Smooth muscle cell (in vitro differentiated cells): ENCODE results near the gene MNAT1. TPM values are rescaled to one million over a fixed set of nuclear protein-coding genes. Genes with fewer than 3 reads are reported as not detected.

Source experiments
- DNase-seq: peaks from one replicate; lab custom pipeline; 2025; ENCODE audit not compliant: unreplicated experiment; lab: John Stamatoyannopoulos, UW
- H2AFZ ChIP-seq: fragments of 200-600 bp; sonication (generic); 2 replicates; pipeline ENCODE4 v1.6.0; 2016; ENCODE audit warnings: antibody characterized with exemption, low read depth, mild to moderate bottlenecking
- H3F3A ChIP-seq: fragments of 200-600 bp; sonication (generic); 2 replicates; pipeline ENCODE4 v1.6.0; 2017; ENCODE audit warnings: antibody characterized with exemption, low read depth
- H3K27ac ChIP-seq: fragments of 200-600 bp; sonication (generic); 2 replicates; pipeline ENCODE4 v1.5.1; 2016; ENCODE audit warnings: low read depth, mild to moderate bottlenecking
- H3K27me3 ChIP-seq: fragments of 200-600 bp; sonication (generic); 2 replicates; pipeline ENCODE4 v1.6.1; 2016; ENCODE audit warnings: low read depth, mild to moderate bottlenecking
- H3K36me3 ChIP-seq: fragments of 200-600 bp; sonication (generic); 2 replicates; pipeline ENCODE4 v1.5.1; 2016; ENCODE audit warnings: low read depth
- H3K4me1 ChIP-seq: fragments of 200-600 bp; sonication (generic); 2 replicates; pipeline ENCODE4 v1.5.1; 2016; ENCODE audit warnings: low read depth
- H3K4me2 ChIP-seq: fragments of 200-600 bp; sonication (generic); 2 replicates; pipeline ENCODE4 v1.6.0; 2016; ENCODE audit warnings: mild to moderate bottlenecking
- H3K4me3 ChIP-seq: fragments of 200-600 bp; sonication (generic); 2 replicates; pipeline ENCODE4 v1.5.1; 2016; ENCODE audit warnings: mild to moderate bottlenecking
- H3K79me2 ChIP-seq: fragments of 200-600 bp; sonication (generic); 2 replicates; pipeline ENCODE4 v1.6.0; 2016; ENCODE audit warnings: low read depth, mild to moderate bottlenecking
- H3K9ac ChIP-seq: fragments of 200-600 bp; sonication (generic); 2 replicates; pipeline ENCODE4 v1.6.0; 2016; ENCODE audit warnings: low read depth
- H3K9me3 ChIP-seq: fragments of 200-600 bp; sonication (generic); replicated peaks from 2 replicates; pipeline ENCODE4 v1.5.1; 2016; ENCODE audit warnings: low read depth
- H4K20me1 ChIP-seq: fragments of 200-600 bp; sonication (generic); 2 replicates; pipeline ENCODE4 v1.6.0; 2016; ENCODE audit warnings: low read depth
- CTCF ChIP-seq: fragments of 200-600 bp; sonication (generic); IDR thresholded peaks from 2 replicates; pipeline ENCODE4 v1.5.1; 2017; ENCODE audit warnings: borderline replicate concordance, mild to moderate bottlenecking, antibody characterized with exemption; ENCODE audit not compliant: insufficient read depth, poor library complexity, severe bottlenecking
- WGBS: methylation state at CpG from one replicate; pipeline ENCODE4 v1.1.7; 2016; ENCODE audit warnings: low lambda C conversion rate; 5-methylcytosine and 5-hydroxymethylcytosine counted together
- polyA plus RNA-seq: library from polyadenylated mRNA; unstranded; fragments of >200 nt; fragmentation: Nextera tagmentation; extraction: Ambion mirVana; gene quantifications from 2 replicates; pipeline ENCODE4 v1.2.1, GENCODE V29; 2016
- total RNA-seq: library from RNA; depleted of rRNA; stranded (reverse); fragments of >200 nt; gene quantifications from 2 replicates; pipeline ENCODE4 v1.2.3, GENCODE V29; 2014

Gene MNAT1
- total and polyA plus RNA-seq, 2 experiments from 2014 or later, result 28.1 to 62.7 TPM

- Histone ChIP-seq H3K4me2 (no peak overlapping the region), H3F3A (no peaks in the 10 kb centered on the region), H3K27ac (no peak overlapping the region), H3K9me3 (no peaks in the 10 kb centered on the region), H3K79me2 (no peaks in the 10 kb centered on the region), H3K4me1 (no peaks in the 10 kb centered on the region), H2AFZ (no peak overlapping the region), H4K20me1 (peaks cover 2% of the 10 kb centered on the region), H3K4me3 (no peak overlapping the region), H3K9ac (no peak overlapping the region), H3K27me3 (no peaks in the 10 kb centered on the region), H3K36me3 (no peaks in the 10 kb centered on the region)
- WGBS, result 96% methylated on average over 3 of the region's 3 CpGs
- no peak for DNase-seq
- no peak for TF ChIP-seq CTCF
Observed at GRCh38 chr14:60807971-60808370, 73.4 kb downstream of the MNAT1 start.

GRCh38 chr14:60812987-60813386 is 78.4 kb downstream of the MNAT1 start:
- Histone ChIP-seq H3F3A (no peaks in the 10 kb centered on the region), H3K27ac (no peak overlapping the region)

GRCh38 chr14:60815371-60815770 is 80.8 kb downstream of the MNAT1 start:
- 98% methylated on average over 4 of the region's 4 CpGs for WGBS
- H3K9ac ChIP-seq, result no peak overlapping the region
- no peaks in the 10 kb centered on the region for H4K20me1 ChIP-seq
- H3K9me3 ChIP-seq, result no peaks in the 10 kb centered on the region
- no peaks in the 10 kb centered on the region for H3K79me2 ChIP-seq
- no peak overlapping the region for H2AFZ ChIP-seq
- no peaks in the 10 kb centered on the region for H3F3A ChIP-seq
- H3K4me3 ChIP-seq, result no peak overlapping the region
- no peak overlapping the region for H3K27ac ChIP-seq
- H3K27me3 ChIP-seq, result no peaks in the 10 kb centered on the region
- H3K36me3 ChIP-seq, result peaks cover 8% of the 10 kb centered on the region
- TF ChIP-seq CTCF, result no peak
- no peaks in the 10 kb centered on the region for H3K4me1 ChIP-seq
- H3K4me2 ChIP-seq, result no peak overlapping the region
- no peak for DNase-seq

More at GRCh38 chr14:60812987-60813386, 78.4 kb downstream of the MNAT1 start:
- H4K20me1 ChIP-seq, result no peaks in the 10 kb centered on the region
- H3K27me3 ChIP-seq, result no peaks in the 10 kb centered on the region
- H3K9me3 ChIP-seq, result no peaks in the 10 kb centered on the region
- no peak for TF ChIP-seq CTCF
- H3K4me3 ChIP-seq, result no peak overlapping the region
- 97% methylated on average over 7 of the region's 7 CpGs for WGBS
- no peaks in the 10 kb centered on the region for H3K79me2 ChIP-seq
- peaks cover 2% of the 10 kb centered on the region for H3K36me3 ChIP-seq
- no peaks in the 10 kb centered on the region for H3K4me1 ChIP-seq
- DNase-seq, result no peak
- H3K9ac ChIP-seq, result no peak overlapping the region
- no peak overlapping the region for H2AFZ ChIP-seq
- H3K4me2 ChIP-seq, result no peak overlapping the region

GRCh38 chr14:60817113-60817512 is 82.6 kb downstream of the MNAT1 start:
- no peak for DNase-seq
- no peak overlapping the region for H3K4me2 ChIP-seq
- no peaks in the 10 kb centered on the region for H3K79me2 ChIP-seq
- peaks cover 8% of the 10 kb centered on the region for H3K36me3 ChIP-seq
- no peak overlapping the region for H3K9ac ChIP-seq
- TF ChIP-seq CTCF, result no peak
- no peak overlapping the region for H3K27ac ChIP-seq
- H4K20me1 ChIP-seq, result no peaks in the 10 kb centered on the region
- H2AFZ ChIP-seq, result no peak overlapping the region
- no peaks in the 10 kb centered on the region for H3K27me3 ChIP-seq
- 96% methylated on average over 1 of the region's 1 CpG for WGBS
- no peaks in the 10 kb centered on the region for H3K4me1 ChIP-seq
- H3K9me3 ChIP-seq, result no peaks in the 10 kb centered on the region
- no peak overlapping the region for H3K4me3 ChIP-seq
- H3F3A ChIP-seq, result no peaks in the 10 kb centered on the region
